ENCODE results near the gene MMP19. TPM values are rescaled to one million over a fixed set of nuclear protein-coding genes. Genes with fewer than 3 reads are reported as not detected.

MMP19 gene
- total and polyA plus RNA-seq, 2 donors (not counting 1 experiment from before 2014, with no cell fraction given) = 0.42 TPM; not detected in 1

- intact Hi-C loops (cut with micrococcal nuclease) = no loop called here
- no peak overlapping the region for H3K27ac Mint-ChIP-seq
Measured at GRCh38 chr12:55849616-55850343, 7.0 kb upstream of the MMP19 start.

More at GRCh38 chr12:55849616-55850343, 7.0 kb upstream of the MMP19 start:
- Histone ChIP-seq H3K4me3 (ENCODE audit: control extremely low read depth in 1 of 5, extremely low read depth in 1 of 5, insufficient read depth in 1 of 5, low read depth in 2 of 5, low read length in 4 of 5) (no peak overlapping the region), H2AFZ (ENCODE audit: insufficient read depth, low read depth, low read length, poor library complexity, severe bottlenecking) (no peak overlapping the region), H3K4me2 (replicated peaks; ENCODE audit: low read depth, low read length, poor library complexity, severe bottlenecking) (no peak overlapping the region), H3K79me2 (ENCODE audit: control insufficient read depth, insufficient read depth, low read length) (no peaks in the 10 kb centered on the region), H3K27ac (ENCODE audit: low read length in 2 of 2) (no peak overlapping the region), H3K27me3 (replicated peaks in 1 of 4; ENCODE audit: control extremely low read depth in 1 of 4, control insufficient read depth in 3 of 4, insufficient read depth in 4 of 4, low read length in 3 of 4) (peaks cover 0 to 10% (median 9%) of the 10 kb centered on the region in 4 experiments), H3K36me3 (replicated peaks in 1 of 2; ENCODE audit: control extremely low read depth in 1 of 2, control insufficient read depth in 1 of 2, extremely low read depth in 1 of 2, insufficient read depth in 2 of 2, low read length in 1 of 2) (no peaks in the 10 kb centered on the region), H3K9me3 (ENCODE audit: control extremely low read depth in 1 of 3, control insufficient read depth in 2 of 3, insufficient read depth in 1 of 3, low read length in 2 of 3) (no peaks in the 10 kb centered on the region), H4K20me1 (ENCODE audit: control insufficient read depth, insufficient read depth, low read length, poor library complexity, severe bottlenecking) (no peaks in the 10 kb centered on the region), H3K9ac (ENCODE audit: low read length) (no peak overlapping the region), H3K4me1 (ENCODE audit: control insufficient read depth in 2 of 2, insufficient read depth in 2 of 2, low read length in 2 of 2) (no peaks in the 10 kb centered on the region)
- H3K27me3 Mint-ChIP-seq = peaks cover 31% of the 10 kb centered on the region
- DNase-seq (no peak), ATAC-seq (ENCODE audit: low read depth) (no peak)
- TF ChIP-seq EZH2 (IDR thresholded peaks at IDR 0.05; ENCODE audit: borderline replicate concordance, insufficient read depth, low read depth, low read length, poor library complexity, severe bottlenecking) = no peak
- TF ChIP-seq, protein P1, sequence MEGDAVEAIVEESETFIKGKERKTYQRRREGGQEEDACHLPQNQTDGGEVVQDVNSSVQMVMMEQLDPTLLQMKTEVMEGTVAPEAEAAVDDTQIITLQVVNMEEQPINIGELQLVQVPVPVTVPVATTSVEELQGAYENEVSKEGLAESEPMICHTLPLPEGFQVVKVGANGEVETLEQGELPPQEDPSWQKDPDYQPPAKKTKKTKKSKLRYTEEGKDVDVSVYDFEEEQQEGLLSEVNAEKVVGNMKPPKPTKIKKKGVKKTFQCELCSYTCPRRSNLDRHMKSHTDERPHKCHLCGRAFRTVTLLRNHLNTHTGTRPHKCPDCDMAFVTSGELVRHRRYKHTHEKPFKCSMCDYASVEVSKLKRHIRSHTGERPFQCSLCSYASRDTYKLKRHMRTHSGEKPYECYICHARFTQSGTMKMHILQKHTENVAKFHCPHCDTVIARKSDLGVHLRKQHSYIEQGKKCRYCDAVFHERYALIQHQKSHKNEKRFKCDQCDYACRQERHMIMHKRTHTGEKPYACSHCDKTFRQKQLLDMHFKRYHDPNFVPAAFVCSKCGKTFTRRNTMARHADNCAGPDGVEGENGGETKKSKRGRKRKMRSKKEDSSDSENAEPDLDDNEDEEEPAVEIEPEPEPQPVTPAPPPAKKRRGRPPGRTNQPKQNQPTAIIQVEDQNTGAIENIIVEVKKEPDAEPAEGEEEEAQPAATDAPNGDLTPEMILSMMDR (IDR thresholded peaks at IDR 0.05) = no peak
- ChIA-PET POLR2A (no interaction called here), CTCF (no interaction called here)
- no peaks in the 10 kb centered on the region for H3K4me1 Mint-ChIP-seq
- WGBS (ENCODE audit: insufficient coverage) = 92% methylated on average over 4 of the region's 7 CpGs
- H3K4me3 Mint-ChIP-seq = no peak overlapping the region
- H3K9me3 Mint-ChIP-seq (ENCODE audit: insufficient read depth) = no peaks in the 10 kb centered on the region
